ENCODE results near the gene PCDHA6.
"Not testable (repeated sequence)": the region's sequence is repeated elsewhere in the genome, so short reads cannot be mapped to it uniquely, and the experiment has no call there.

- not testable (repeated sequence) for TF ChIP-seq USF2 (IDR thresholded peaks at IDR 0.05; ENCODE audit: low read depth, low read length); CTCF (conservative IDR thresholded peaks at IDR 0.05; ENCODE audit: low read depth, low read length); NFE2L2 (IDR thresholded peaks at IDR 0.05; ENCODE audit: low read depth, low read length); RAD21 (IDR thresholded peaks at IDR 0.05; ENCODE audit: low read length); RFX5 (IDR thresholded peaks at IDR 0.05; ENCODE audit: low read depth, low read length); SMC3 (IDR thresholded peaks at IDR 0.05; ENCODE audit: low read depth, low read length); POLR2A (IDR thresholded peaks at IDR 0.05; ENCODE audit: low read depth, low read length); MAFK (IDR thresholded peaks at IDR 0.05; ENCODE audit: low read depth, low read length); MAZ (IDR thresholded peaks at IDR 0.05; ENCODE audit: borderline replicate concordance, low read depth, low read length); BHLHE40 (IDR thresholded peaks at IDR 0.05; ENCODE audit: low read depth, low read length); CEBPB (IDR thresholded peaks at IDR 0.05; ENCODE audit: low read depth, low read length); RCOR1 (IDR thresholded peaks at IDR 0.05; ENCODE audit: insufficient replicate concordance, low read length); FOS (IDR thresholded peaks at IDR 0.05; ENCODE audit: low read depth, low read length); ELK1 (IDR thresholded peaks at IDR 0.05; ENCODE audit: borderline replicate concordance, low read depth, low read length)
These were observed 22.3 kb downstream of the PCDHA6 start for GRCh38 chr5:140849831-140850634.
